COLO668 (cell line): ENCODE results near the gene SMIM28.

Experiments used
- DNase-seq: peaks from one replicate; lab custom pipeline; 2025; ENCODE audit not compliant: unreplicated experiment; lab: John Stamatoyannopoulos, UW

The SMIM28 gene

GRCh38 chr6:138372711-138373463, 4.8 kb upstream of the SMIM28 start:
- DNase-seq: no peak

DNA sequence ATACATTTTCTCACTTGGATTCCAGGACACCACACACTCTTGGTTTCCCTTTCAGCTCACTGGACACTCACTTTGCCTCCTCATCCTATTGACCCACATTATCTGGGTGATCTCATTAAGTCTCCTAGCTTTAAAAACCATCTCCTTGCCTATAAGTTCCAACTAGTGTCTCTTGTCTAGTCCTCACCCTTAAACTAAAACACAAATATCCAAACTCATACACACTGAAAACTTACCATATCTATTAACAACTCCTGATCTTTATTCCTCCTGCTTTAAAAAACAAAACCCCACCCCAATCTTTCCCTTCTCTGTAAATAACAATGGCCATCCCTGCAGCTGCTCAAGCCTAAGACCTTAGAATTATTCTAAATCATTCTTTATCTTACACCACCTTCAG, 3.5 kb upstream of the SMIM28 start:
- no peak for DNase-seq

GRCh38 chr6:138374815-138375214, 2.9 kb upstream of the SMIM28 start:
- no peak for DNase-seq

DNA sequence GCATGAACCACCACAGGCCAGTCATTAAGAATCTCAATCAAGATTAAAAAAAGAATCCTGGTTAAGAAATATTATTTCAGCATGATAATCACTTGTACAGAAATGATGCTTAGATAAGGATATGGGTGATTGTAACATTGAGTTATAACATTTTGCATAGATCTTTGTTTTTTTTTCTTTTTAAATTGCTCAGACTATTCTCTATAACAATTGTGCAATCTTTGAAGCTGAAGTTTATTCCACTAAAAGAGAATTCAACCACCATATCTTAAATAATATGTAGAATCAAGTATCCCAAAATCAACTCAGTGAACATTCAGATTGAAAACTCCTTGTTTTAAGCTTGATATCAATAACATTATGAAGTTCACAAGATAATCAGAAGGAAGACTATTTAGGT, 663 bp upstream of the SMIM28 start:
- no peak for DNase-seq

GRCh38 chr6:138378463-138378862, 758 bp downstream of the SMIM28 start:
- no peak for DNase-seq

DNA sequence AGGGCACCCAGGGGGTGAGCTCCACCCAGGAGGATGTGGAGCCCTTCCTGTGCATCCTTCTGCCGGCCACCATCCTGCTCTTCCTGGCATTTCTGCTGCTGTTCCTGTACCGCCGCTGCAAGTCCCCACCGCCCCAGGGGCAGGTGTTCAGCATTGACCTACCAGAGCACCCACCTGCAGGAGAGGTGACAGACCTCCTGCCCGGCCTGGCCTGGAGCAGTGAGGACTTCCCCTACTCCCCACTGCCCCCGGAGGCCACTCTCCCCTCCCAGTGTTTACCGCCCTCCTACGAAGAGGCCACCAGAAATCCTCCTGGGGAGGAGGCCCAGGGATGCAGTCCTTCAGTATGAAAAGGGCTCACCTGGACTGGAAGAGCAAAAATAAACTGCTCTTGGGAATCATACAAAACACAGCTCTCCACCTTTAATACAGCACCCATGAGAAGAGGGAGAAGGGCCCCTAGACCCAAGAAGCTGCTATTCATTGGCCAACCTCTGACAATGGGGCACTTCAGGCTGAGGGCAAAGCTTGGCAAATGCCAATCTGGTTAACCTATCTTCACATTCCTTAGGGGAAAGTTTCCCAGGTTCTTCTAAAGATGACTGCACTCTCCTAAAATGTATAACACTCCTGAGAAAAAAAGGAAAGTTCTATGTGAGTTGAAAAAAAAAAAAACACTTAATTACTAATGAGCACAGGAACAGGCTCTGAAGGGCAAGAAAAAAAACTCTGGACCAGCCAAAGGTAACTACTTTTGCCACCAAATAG, 5.0 kb downstream of the SMIM28 start:
- peak; percentile 6 for DNase-seq

GRCh38 chr6:138383776-138384175, 6.1 kb downstream of the SMIM28 start:
- no peak for DNase-seq

DNA sequence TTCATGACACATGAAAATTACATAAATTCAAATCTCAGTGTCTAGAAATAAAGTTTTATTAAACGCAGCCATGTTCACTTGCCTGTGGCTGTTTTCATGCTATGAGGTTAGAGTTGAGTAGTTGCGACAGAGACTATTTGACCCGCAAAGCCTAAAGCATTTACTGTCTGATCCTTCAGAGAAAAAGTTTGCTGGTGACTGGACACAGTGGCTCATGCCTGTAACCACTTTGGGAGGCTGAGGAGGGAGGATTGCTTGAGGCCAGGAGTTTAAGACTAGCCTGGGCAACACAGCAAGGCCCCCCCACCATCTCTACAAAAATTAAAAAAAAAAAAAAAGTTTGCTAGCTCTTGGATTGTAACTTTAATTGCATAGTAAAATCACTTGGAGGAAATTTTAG, 9.2 kb downstream of the SMIM28 start:
- DNase-seq: no peak

DNA sequence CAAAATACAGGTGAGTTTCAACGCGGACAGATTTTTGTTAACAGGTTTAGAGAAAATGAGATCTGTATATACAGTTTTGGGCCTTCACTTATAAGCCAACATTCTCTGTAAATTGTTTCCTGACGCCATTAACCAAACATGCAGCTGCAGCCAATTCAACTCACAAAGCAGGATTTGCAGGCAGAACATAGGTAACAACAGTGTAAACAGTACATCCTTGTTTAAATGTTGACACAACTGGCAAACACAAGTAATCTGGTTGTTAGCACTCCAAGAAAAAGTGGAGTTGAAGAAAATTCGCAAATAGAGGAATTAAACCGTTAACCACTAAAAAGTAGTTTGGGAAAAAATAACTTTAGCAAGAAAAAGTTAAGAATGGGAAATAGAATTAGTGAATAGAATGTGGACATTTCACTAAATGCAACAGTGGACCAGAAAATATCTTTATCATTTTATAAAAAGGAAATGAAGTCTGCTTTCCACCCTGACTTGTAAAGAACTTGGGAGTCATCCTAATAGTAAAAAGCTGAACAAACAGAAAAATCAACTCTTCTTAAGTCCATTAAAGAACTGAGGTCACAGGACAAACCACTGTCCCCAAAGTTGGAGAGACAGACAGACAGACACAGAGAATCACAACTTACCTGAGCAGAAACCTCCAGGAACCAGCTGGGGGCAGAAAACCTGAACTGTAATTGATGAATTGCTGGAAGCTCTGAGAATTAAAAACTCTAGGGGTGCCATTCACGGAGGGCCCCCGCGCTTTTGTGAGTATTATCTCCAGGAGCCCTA, 10.1 kb downstream of the SMIM28 start:
- DNase-seq: peak; percentile 14

DNA sequence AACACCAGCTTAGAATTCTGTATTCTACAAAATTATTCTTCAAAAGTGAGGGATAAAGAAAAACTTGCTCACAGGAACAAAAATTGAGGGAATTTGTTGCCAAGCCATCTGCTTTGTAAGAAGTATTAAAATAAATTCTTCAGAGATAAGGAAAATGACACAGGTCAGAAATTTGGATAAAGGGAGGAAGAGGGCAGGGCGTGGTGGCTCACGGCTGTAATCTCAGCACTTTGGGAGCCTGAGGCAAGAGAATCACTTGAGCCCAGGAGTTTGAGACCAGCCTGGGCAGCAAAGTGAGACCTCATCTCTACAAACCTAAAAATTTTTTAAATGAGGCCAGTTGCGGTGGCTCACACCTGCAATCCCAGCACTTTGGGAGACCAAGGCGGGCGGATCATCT, 11.8 kb downstream of the SMIM28 start:
- no peak for DNase-seq

DNA sequence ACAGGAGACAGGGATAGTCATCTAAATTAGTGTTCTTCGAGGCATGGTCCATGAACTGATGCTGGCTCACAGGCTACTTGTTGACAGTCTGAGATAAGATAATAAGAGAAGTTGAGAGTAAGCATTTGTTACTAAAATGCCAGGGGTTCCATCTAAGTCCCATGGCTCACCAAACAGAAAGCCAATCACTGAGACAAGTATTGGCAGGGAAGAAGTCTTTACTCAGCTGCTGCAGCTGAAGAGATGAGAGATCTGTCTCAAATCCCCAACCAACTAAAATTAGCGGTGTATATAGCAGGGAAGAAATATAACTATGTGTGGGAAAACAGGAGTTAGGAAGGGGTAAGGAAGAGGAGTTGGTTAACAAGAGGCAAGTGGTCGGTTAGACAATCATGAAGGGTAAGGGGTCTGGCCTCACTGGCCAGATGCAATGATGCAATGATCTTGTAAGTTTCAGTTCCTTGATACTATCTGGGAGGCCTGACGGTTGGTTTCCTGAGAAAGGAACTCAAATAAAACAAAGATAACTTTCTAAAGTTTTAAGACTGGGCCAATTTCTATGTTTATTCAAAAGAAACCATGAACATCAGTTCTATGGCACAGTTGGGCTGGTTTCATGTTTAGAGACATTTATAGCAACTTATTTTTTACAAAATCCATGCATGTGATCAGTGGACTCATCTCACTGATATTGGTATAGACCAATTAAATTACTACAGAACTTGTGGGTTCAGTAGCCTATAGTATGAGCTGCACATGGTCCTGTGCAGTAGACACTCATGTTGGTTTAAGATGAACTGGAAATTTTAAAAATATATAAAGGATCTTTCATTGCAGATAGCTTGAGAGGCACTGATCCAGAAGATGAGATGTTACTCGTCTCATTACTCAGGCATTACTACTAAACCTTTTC, 16.4 kb downstream of the SMIM28 start:
- DNase-seq: no peak

- no peak for DNase-seq
These were observed 19.0 kb downstream of the SMIM28 start for GRCh38 chr6:138396709-138397108.

DNA sequence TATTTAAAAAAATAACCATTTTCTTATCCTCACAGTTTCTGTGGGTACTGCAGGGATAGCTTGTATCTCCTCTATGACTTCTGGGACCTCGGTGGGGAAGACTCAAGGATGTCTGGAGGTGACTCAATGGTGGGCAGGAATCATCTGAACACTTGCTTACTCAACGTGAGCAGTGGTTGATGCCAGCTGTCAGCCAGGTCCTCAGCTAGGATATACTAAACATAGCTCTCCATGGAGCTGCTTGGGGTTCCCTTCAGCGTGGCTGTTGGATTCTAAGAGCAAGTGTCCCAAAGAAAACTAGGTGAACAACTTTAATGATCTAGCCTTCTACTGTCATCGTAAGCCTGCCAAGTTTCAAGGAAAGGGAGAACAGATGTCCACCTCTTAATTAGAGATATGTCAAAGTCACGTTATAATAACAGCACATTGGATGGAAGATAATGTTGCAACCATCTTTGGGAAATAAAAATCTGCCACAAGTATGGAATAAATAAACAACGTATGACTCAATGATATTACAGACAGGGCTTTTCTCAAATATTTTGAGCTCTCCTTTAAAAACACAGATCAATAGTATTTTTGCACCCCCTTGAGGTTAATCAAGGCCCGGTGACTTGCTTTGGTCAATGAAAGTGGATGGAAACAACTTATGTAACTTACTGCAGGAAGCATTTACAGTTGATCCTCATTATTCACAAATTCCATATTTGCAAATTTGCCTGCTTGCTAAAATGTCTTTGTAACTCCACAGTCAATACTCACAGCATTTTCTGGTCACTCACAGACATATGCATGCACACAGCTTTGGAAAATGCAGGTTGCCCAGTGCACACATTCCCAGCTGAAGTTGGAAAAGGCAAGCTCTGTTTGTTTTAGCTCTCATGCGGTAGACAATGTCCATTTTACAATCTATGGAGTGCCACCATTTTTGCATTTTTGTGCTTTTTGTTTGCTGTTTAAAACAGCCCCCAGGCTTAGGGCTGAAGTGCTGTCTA, 19.7 kb downstream of the SMIM28 start:
- DNase-seq: no peak

DNA sequence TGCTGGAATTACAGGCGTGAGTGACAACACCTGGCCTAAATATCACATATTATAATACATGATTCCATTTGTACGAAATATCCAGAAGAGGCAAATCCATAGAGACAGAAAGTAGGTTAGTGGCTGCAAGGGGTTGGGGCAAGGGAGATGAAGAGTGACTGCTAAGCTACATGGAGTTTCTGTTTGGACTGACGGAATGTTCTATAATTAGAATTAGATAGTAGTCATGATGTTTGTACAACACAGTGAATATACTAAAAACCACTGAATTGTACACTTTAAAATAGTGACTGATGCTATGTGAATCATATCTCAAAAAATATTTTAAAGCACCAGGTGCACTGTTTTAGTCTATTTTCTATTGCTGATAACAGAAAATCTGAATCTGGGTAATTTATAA, 22.6 kb downstream of the SMIM28 start:
- DNase-seq: no peak

GRCh38 chr6:138401960-138402837, 24.5 kb downstream of the SMIM28 start:
- no peak for DNase-seq

- DNase-seq: no peak
These were observed 25.1 kb downstream of the SMIM28 start for GRCh38 chr6:138402838-138403187.

DNA sequence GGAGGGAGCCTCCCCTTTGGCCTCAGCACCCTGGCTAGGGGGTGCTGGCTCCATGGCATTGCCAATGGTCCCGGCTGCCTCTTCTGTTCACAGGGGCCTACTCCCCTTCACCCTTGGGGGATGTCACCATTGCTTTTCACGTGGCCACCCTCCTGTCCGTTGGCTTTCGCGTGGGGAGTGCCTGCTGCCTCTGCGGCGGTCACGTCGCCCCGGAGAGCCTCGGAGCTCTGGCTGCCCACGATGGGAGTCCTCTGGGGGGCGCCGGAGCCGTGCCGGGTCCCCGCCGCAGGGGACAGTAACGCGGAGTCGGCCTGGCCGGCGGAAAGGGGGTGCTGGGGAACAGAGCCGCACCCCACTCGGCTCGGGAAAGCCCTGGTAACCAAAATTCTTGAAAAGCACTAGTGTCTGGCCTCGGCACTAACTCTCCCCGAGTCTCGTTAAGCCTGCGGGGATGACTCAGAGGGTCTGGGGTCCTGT, 25.7 kb downstream of the SMIM28 start:
- peak; percentile 40 for DNase-seq
